Measurements from ENCODE around the gene AMBRA1. TPM values are rescaled to one million over a fixed set of nuclear protein-coding genes. Genes with fewer than 3 reads are reported as not detected.

The AMBRA1 gene
- total and polyA plus RNA-seq, 2 donors = 8.7 to 20.6 TPM

DNA sequence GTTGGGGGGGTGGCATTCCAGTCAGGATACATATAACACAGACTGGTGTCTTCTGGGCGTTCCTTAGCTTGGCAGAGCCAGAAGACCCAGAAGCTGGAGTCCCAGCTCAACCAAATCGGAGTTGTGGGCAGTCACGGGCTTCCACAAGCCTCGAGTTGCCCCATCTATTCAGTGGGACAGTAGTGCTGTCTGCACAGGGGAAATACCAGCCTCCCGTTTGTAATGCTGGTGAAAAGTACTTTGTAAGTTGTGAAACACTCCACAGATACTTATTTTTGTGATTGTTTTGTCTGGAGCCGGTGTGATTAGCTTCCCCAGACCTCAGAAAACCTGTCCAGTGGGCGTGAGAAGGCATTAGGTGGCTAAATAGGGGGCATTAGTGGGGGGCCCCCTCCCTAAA lies 232.9 kb downstream of the AMBRA1 start:
- no peaks in the 10 kb centered on the region for H3K27me3 ChIP-seq (ENCODE audit: control insufficient read depth in 2 of 2, insufficient read depth in 1 of 2, low read length in 1 of 2)
- H3K36me3 ChIP-seq (ENCODE audit: control insufficient read depth in 2 of 2, insufficient read depth in 2 of 2, low read length in 1 of 2) = peaks cover 16 to 25% of the 10 kb centered on the region in 2 donors
- no peak for DNase-seq (ENCODE audit: low read depth in 6 of 9, low spot score in 9 of 9)
- H3K4me3 ChIP-seq (ENCODE audit: low read length in 2 of 2) = peak overlapping the region; percentile 54 to 75
- peaks cover 24 to 67% of the 10 kb centered on the region in 2 donors for H3K4me1 ChIP-seq (ENCODE audit: control insufficient read depth in 2 of 2, insufficient read depth in 2 of 2, low read length in 2 of 2)
- H3K9me3 ChIP-seq (ENCODE audit: control insufficient read depth in 2 of 2, insufficient read depth in 1 of 2, low read length in 1 of 2) = no peaks in the 10 kb centered on the region
- H3K27ac ChIP-seq (ENCODE audit: low read depth in 1 of 2, low read length in 1 of 2) = peak overlapping the region; percentile 90
- 31% methylated on average over 7 of the region's 7 CpGs for WGBS

DNA sequence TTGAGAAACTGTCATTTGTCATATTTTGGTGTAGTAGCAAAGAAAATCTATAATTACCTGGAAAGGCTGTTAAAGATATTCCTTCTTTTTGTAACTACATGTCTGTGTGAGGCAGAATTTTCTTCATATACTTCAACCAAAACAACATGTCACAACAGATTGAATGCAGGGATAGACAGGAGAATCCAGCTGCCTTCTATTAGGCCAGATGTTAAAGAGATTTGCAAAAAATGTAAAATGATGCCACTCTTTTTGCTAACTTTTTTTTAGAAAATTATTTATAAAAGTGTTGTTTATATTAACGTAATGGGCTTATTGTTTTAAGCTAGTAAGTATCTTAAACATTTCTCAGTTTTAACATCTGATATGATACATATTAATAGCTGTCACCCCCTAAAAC lies 233.9 kb downstream of the AMBRA1 start:
- 93% methylated on average over 1 of the region's 1 CpG for WGBS
- H3K27me3 ChIP-seq (ENCODE audit: control insufficient read depth in 2 of 2, insufficient read depth in 1 of 2, low read length in 1 of 2) = no peaks in the 10 kb centered on the region
- no peak for DNase-seq (ENCODE audit: low read depth in 6 of 9, low spot score in 9 of 9)

DNA sequence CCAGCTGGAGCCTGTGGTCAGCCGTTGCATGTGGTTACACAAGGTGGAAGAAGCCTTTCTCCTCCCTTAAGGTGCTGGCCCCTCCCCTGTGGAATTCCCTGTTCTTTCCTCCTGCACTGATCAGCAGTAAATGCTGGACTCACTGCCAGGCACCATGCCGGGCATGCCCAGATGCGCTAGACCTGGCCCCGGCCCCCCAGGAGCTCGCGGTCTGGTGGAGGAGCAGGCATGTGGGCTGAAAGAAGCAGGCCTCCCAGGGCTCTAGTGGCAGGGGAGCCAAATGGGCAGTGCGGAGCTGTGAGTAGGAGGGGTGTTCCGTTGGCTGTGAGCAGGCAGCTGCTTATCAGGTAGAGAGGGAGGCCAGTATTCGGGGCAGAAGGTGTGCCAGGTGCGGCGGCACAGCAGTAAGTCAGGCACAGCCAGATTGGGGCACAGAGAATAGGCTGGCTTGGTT lies 236.3 kb downstream of the AMBRA1 start:
- Histone ChIP-seq H3K36me3 (ENCODE audit: control insufficient read depth in 2 of 2, insufficient read depth in 2 of 2, low read length in 1 of 2) (peaks cover 21 to 24% of the 10 kb centered on the region in 2 donors), H3K27ac (ENCODE audit: low read depth in 1 of 2, low read length in 1 of 2) (peak overlapping the region; percentile 19 to 33), H3K27me3 (ENCODE audit: control insufficient read depth in 2 of 2, insufficient read depth in 1 of 2, low read length in 1 of 2) (no peaks in the 10 kb centered on the region), H3K4me3 (ENCODE audit: low read length in 2 of 2) (no peak overlapping the region), H3K4me1 (ENCODE audit: control insufficient read depth in 2 of 2, insufficient read depth in 2 of 2, low read length in 2 of 2) (peaks cover 29 to 76% of the 10 kb centered on the region in 2 donors), H3K9me3 (ENCODE audit: control insufficient read depth in 2 of 2, insufficient read depth in 1 of 2, low read length in 1 of 2) (no peaks in the 10 kb centered on the region)
- WGBS = 91% methylated on average over 11 of the region's 11 CpGs
- DNase-seq (ENCODE audit: low read depth in 6 of 9, low spot score in 9 of 9) = no peak

More for the DNA sequence above, 233.9 kb downstream of the AMBRA1 start:
- Histone ChIP-seq H3K9me3 (ENCODE audit: control insufficient read depth in 2 of 2, insufficient read depth in 1 of 2, low read length in 1 of 2) (no peaks in the 10 kb centered on the region), H3K36me3 (ENCODE audit: control insufficient read depth in 2 of 2, insufficient read depth in 2 of 2, low read length in 1 of 2) (peaks cover 13 to 26% of the 10 kb centered on the region in 2 donors), H3K4me3 (ENCODE audit: low read length in 2 of 2) (no peak overlapping the region), H3K4me1 (ENCODE audit: control insufficient read depth in 2 of 2, insufficient read depth in 2 of 2, low read length in 2 of 2) (peaks cover 24 to 66% of the 10 kb centered on the region in 2 donors), H3K27ac (ENCODE audit: low read depth in 1 of 2, low read length in 1 of 2) (no peak overlapping the region)

DNA sequence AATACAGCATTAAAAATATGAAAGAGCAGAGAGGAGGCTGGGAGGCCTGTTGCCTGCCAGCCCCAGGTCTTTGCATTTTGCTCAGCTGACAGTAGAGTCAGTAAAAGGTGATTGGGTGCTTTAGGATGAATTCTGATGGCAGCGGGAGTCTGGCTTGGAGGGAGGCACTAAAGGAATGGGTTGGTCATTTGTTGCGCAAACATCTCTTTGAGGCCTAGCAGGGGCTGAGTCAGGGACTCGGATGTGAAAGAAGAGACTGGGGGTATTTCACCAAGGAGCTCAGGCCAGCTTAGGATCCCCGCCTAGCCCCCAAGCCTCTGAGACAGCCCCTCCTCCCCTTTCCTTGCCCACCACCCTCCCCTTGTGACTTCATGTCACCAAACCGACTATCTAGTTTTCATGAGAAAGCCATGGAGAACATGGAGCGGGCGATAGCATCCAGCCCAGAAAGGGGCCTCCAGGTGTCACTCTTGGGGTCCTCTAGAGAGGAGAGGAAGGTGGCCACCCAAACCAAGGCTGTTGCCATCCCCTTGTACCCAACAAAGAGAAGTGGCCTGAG lies 236.8 kb downstream of the AMBRA1 start:
- WGBS = 92% methylated on average over 7 of the region's 7 CpGs
- peak overlapping the region; percentile 19 to 26 for H3K27ac ChIP-seq (ENCODE audit: low read depth in 1 of 2, low read length in 1 of 2)
- H3K36me3 ChIP-seq (ENCODE audit: control insufficient read depth in 2 of 2, insufficient read depth in 2 of 2, low read length in 1 of 2) = peaks cover 21 to 25% of the 10 kb centered on the region in 2 donors
- H3K9me3 ChIP-seq (ENCODE audit: control insufficient read depth in 2 of 2, insufficient read depth in 1 of 2, low read length in 1 of 2) = no peaks in the 10 kb centered on the region
- H3K4me3 ChIP-seq (ENCODE audit: low read length in 2 of 2) = no peak overlapping the region
- DNase-seq (ENCODE audit: low read depth in 6 of 9, low spot score in 9 of 9) = no peak
- no peaks in the 10 kb centered on the region for H3K27me3 ChIP-seq (ENCODE audit: control insufficient read depth in 2 of 2, insufficient read depth in 1 of 2, low read length in 1 of 2)
- peaks cover 30 to 76% of the 10 kb centered on the region in 2 donors for H3K4me1 ChIP-seq (ENCODE audit: control insufficient read depth in 2 of 2, insufficient read depth in 2 of 2, low read length in 2 of 2)

DNA sequence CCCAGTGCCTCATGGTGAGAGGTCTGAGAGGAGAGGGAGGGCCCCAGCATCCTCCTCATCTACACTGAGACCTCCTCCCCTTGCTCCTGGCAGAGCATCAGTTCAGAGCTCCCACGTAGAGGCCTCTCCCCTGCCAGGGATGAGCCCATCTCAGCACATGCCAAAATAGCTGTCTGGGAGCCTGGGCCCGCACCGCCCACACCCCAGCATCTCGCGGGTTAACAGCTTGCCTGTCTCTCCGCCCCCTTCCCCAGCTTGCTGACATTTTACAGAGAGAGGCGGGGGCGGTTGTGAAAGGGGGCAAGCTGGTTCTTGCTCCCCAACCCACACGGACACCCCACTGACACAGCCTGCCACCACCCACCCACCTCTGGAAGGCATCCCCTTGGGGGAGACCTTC lies 240.1 kb downstream of the AMBRA1 start:
- DNase-seq (ENCODE audit: low read depth in 6 of 9, low spot score in 9 of 9) = no peak
- peaks cover 53 to 93% of the 10 kb centered on the region in 2 donors for H3K4me1 ChIP-seq (ENCODE audit: control insufficient read depth in 2 of 2, insufficient read depth in 2 of 2, low read length in 2 of 2)

DNA sequence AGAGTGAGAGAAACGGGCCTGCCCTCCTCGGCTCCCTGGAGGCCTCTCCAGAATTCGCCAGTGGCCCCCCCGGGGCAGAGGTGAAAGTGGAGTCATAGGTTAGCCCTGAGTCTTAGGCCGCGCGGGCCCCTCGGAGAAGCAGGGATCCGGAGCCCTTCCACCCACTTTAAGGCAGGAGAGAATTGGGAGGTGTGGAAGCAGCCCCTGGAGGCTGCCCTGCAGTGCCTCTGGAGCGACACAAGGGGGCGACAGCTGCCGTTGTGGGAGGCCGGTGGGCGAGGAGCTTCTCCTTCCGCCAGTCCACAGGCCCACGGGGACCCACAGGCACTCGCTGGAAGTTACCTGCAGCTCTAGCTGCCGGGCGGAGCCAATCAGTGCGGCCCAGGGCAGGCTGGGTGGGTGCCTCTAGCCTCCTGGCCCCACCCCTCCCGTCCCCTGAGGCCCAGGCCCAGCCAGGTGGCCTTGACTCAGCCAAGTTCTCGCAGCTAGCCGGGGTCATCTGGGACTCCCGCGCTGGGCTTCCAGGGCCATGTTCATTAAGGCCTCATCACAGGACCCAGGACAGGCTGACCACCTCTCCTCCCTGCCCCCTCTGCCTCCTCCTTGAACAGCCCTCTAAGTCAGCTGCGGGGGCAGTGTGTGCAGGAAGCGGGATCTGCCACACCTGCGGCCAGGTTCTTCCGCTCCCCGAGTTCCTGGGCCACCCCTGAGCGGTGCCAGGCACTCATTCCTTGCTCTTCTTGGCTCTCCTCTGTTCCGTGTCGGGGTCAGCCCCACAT lies 241.6 kb downstream of the AMBRA1 start:
- no peaks in the 10 kb centered on the region for H3K27me3 ChIP-seq (ENCODE audit: control insufficient read depth in 2 of 2, insufficient read depth in 1 of 2, low read length in 1 of 2)
- no peaks in the 10 kb centered on the region for H3K9me3 ChIP-seq (ENCODE audit: control insufficient read depth in 2 of 2, insufficient read depth in 1 of 2, low read length in 1 of 2)
- peaks cover 20 to 25% of the 10 kb centered on the region in 2 donors for H3K36me3 ChIP-seq (ENCODE audit: control insufficient read depth in 2 of 2, insufficient read depth in 2 of 2, low read length in 1 of 2)
- H3K27ac ChIP-seq (ENCODE audit: low read depth in 1 of 2, low read length in 1 of 2) = peak overlapping the region; percentile 24 to 68
- H3K4me3 ChIP-seq (ENCODE audit: low read length in 2 of 2) = no peak overlapping the region
- no peak for DNase-seq (ENCODE audit: low read depth in 6 of 9, low spot score in 9 of 9)
- H3K4me1 ChIP-seq (ENCODE audit: control insufficient read depth in 2 of 2, insufficient read depth in 2 of 2, low read length in 2 of 2) = peaks cover 48 to 91% of the 10 kb centered on the region in 2 donors
- 77% methylated on average over 33 of the region's 33 CpGs for WGBS

More for the DNA sequence above, 240.1 kb downstream of the AMBRA1 start:
- H3K36me3 ChIP-seq (ENCODE audit: control insufficient read depth in 2 of 2, insufficient read depth in 2 of 2, low read length in 1 of 2) = peaks cover 25 to 32% of the 10 kb centered on the region in 2 donors
- H3K27me3 ChIP-seq (ENCODE audit: control insufficient read depth in 2 of 2, insufficient read depth in 1 of 2, low read length in 1 of 2) = no peaks in the 10 kb centered on the region
- H3K27ac ChIP-seq (ENCODE audit: low read depth in 1 of 2, low read length in 1 of 2) = peak overlapping the region; percentile 56 to 86
- 62% methylated on average over 9 of the region's 9 CpGs for WGBS
- no peaks in the 10 kb centered on the region for H3K9me3 ChIP-seq (ENCODE audit: control insufficient read depth in 2 of 2, insufficient read depth in 1 of 2, low read length in 1 of 2)
- peak overlapping the region in 1 of 2 donors; percentile 4 for H3K4me3 ChIP-seq (ENCODE audit: low read length in 2 of 2)

DNA sequence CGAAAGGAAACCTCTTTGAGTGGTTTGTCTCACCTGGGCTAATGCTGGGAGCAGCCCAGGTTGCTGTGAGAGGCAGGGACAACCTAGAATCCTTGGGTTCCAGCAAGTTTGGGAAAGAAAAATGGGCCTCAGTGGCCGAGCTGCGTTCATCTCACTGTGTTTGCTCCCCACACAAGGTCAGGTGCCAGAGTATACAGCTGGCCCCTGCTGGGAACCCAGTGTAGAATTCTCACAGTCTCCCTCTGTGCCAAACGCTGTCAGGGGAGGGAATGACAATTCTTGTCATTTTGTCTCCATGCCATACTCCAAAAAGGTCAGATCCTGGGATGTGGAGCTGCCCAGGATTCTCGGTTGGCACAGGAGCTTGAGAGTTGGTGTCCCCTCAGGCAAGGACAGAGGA lies 242.2 kb downstream of the AMBRA1 start:
- H3K36me3 ChIP-seq (ENCODE audit: control insufficient read depth in 2 of 2, insufficient read depth in 2 of 2, low read length in 1 of 2) = peaks cover 20 to 24% of the 10 kb centered on the region in 2 donors
- H3K4me3 ChIP-seq (ENCODE audit: low read length in 2 of 2) = no peak overlapping the region
- DNase-seq (ENCODE audit: low read depth in 6 of 9, low spot score in 9 of 9) = no peak
- peak overlapping the region; percentile 0 to 68 for H3K27ac ChIP-seq (ENCODE audit: low read depth in 1 of 2, low read length in 1 of 2)
- 87% methylated on average over 5 of the region's 5 CpGs for WGBS
- H3K27me3 ChIP-seq (ENCODE audit: control insufficient read depth in 2 of 2, insufficient read depth in 1 of 2, low read length in 1 of 2) = no peaks in the 10 kb centered on the region
- H3K9me3 ChIP-seq (ENCODE audit: control insufficient read depth in 2 of 2, insufficient read depth in 1 of 2, low read length in 1 of 2) = no peaks in the 10 kb centered on the region
- H3K4me1 ChIP-seq (ENCODE audit: control insufficient read depth in 2 of 2, insufficient read depth in 2 of 2, low read length in 2 of 2) = peaks cover 50 to 90% of the 10 kb centered on the region in 2 donors

DNA sequence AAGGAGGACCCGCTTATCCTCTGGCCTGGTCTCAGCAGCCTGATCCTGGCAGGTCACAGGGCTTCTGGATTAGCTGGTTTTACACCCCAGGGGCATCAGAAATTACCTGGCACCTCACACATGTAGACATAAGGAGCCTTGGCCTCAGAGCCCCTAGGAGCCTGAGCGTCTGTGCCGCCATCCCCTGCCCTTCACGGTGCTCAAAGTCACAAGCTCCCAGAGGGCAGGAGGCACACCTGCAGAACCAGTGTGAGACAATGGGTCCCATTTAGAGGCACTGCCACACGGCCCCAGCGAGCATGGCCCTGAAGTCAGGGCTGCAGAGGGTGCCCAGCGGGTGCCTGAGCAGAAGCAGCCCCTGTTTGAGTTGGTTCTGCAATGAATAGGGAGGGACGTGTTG lies 242.7 kb downstream of the AMBRA1 start:
- peaks cover 54 to 90% of the 10 kb centered on the region in 2 donors for H3K4me1 ChIP-seq (ENCODE audit: control insufficient read depth in 2 of 2, insufficient read depth in 2 of 2, low read length in 2 of 2)
- no peak for DNase-seq (ENCODE audit: low read depth in 6 of 9, low spot score in 9 of 9)
- peaks cover 16 to 20% of the 10 kb centered on the region in 2 donors for H3K36me3 ChIP-seq (ENCODE audit: control insufficient read depth in 2 of 2, insufficient read depth in 2 of 2, low read length in 1 of 2)
- no peak overlapping the region for H3K4me3 ChIP-seq (ENCODE audit: low read length in 2 of 2)
- peak overlapping the region; percentile 0 to 47 for H3K27ac ChIP-seq (ENCODE audit: low read depth in 1 of 2, low read length in 1 of 2)
- no peaks in the 10 kb centered on the region for H3K9me3 ChIP-seq (ENCODE audit: control insufficient read depth in 2 of 2, insufficient read depth in 1 of 2, low read length in 1 of 2)
- 83% methylated on average over 8 of the region's 8 CpGs for WGBS
- peaks cover 0 to 2% of the 10 kb centered on the region in 2 donors for H3K27me3 ChIP-seq (ENCODE audit: control insufficient read depth in 2 of 2, insufficient read depth in 1 of 2, low read length in 1 of 2)

DNA sequence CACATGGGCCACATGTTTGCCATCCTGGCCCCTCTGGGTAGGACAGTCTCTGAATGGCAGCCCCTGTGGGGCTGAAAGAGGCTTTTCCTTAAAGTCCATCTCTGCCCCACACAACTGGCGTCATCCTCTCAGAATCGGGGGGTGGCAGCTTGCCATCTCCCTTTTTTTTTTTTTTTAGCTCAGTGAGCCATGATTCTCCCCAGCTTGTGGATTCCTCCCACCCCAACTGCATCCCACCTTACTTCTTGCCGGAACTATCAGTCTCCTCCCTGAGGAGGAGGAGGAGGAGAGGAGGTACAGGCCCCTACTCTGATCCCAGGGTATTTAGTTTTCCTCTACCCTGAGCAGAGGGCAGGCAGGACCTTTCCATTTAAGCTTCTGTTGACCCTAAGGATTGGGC lies 243.1 kb downstream of the AMBRA1 start:
- no peak overlapping the region for H3K4me3 ChIP-seq (ENCODE audit: low read length in 2 of 2)
- peaks cover 58 to 91% of the 10 kb centered on the region in 2 donors for H3K4me1 ChIP-seq (ENCODE audit: control insufficient read depth in 2 of 2, insufficient read depth in 2 of 2, low read length in 2 of 2)
- H3K27ac ChIP-seq (ENCODE audit: low read depth in 1 of 2, low read length in 1 of 2) = peak overlapping the region in 1 of 2 donors; percentile 47
- WGBS = 89% methylated on average over 3 of the region's 3 CpGs
- no peak for DNase-seq (ENCODE audit: low read depth in 6 of 9, low spot score in 9 of 9)
- no peaks in the 10 kb centered on the region for H3K9me3 ChIP-seq (ENCODE audit: control insufficient read depth in 2 of 2, insufficient read depth in 1 of 2, low read length in 1 of 2)
- peaks cover 0 to 6% of the 10 kb centered on the region in 2 donors for H3K27me3 ChIP-seq (ENCODE audit: control insufficient read depth in 2 of 2, insufficient read depth in 1 of 2, low read length in 1 of 2)
- H3K36me3 ChIP-seq (ENCODE audit: control insufficient read depth in 2 of 2, insufficient read depth in 2 of 2, low read length in 1 of 2) = peaks cover 11 to 19% of the 10 kb centered on the region in 2 donors
